ENCODE data around the gene CXCL13. TPM values are rescaled to one million over a fixed set of nuclear protein-coding genes. Genes with fewer than 3 reads are reported as not detected.
"Not testable (repeated sequence)": the region's sequence is repeated elsewhere in the genome, so short reads cannot be mapped to it uniquely, and the experiment has no call there.

CXCL13 gene
- total RNA-seq, 4 donors from 2014 or later: 1.2 to 1.9 (median 1.3) TPM; not detected in 1

GRCh38 chr4:77567549-77567948 lies 38.1 kb upstream of the CXCL13 start:
- TF ChIP-seq POLR2AphosphoS5 (IDR thresholded peaks at IDR 0.05) (no peak), EP300 (IDR thresholded peaks at IDR 0.05) (no peak), POLR2A (IDR thresholded peaks at IDR 0.05) (no peak), CTCF (IDR thresholded peaks at IDR 0.05) (no peak)
- H3K4me1 ChIP-seq: peaks cover 4% of the 10 kb centered on the region
- no peak overlapping the region for H3K27ac ChIP-seq
- no peaks in the 10 kb centered on the region for H3K9me3 ChIP-seq
- DNase-seq (ENCODE audit: low spot score in 2 of 2): no peak
- H3K36me3 ChIP-seq: no peaks in the 10 kb centered on the region
- H3K4me3 ChIP-seq: no peak overlapping the region
- H3K27me3 ChIP-seq: no peaks in the 10 kb centered on the region

GRCh38 chr4:77570508-77571214 lies 35.0 kb upstream of the CXCL13 start:
- H3K4me1 ChIP-seq; DNase-seq (ENCODE audit: low spot score in 2 of 2); H3K9me3 ChIP-seq; H3K27me3 ChIP-seq; H3K36me3 ChIP-seq; H3K4me3 ChIP-seq; H3K27ac ChIP-seq: not testable (repeated sequence)
- WGBS: 91% methylated on average over 23 of the region's 32 CpGs

- no peak for DNase-seq (ENCODE audit: low spot score in 2 of 2)
- no peak overlapping the region for H3K4me3 ChIP-seq
- no peaks in the 10 kb centered on the region for H3K9me3 ChIP-seq
- no peak overlapping the region for H3K27ac ChIP-seq
- H3K27me3 ChIP-seq: no peaks in the 10 kb centered on the region
- H3K36me3 ChIP-seq: no peaks in the 10 kb centered on the region
- TF ChIP-seq CTCF (IDR thresholded peaks at IDR 0.05) (no peak), EP300 (IDR thresholded peaks at IDR 0.05) (no peak), POLR2A (IDR thresholded peaks at IDR 0.05) (no peak), POLR2AphosphoS5 (IDR thresholded peaks at IDR 0.05) (no peak)
- no peaks in the 10 kb centered on the region for H3K4me1 ChIP-seq
Measured at GRCh38 chr4:77576351-77576750, 29.3 kb upstream of the CXCL13 start.

DNA sequence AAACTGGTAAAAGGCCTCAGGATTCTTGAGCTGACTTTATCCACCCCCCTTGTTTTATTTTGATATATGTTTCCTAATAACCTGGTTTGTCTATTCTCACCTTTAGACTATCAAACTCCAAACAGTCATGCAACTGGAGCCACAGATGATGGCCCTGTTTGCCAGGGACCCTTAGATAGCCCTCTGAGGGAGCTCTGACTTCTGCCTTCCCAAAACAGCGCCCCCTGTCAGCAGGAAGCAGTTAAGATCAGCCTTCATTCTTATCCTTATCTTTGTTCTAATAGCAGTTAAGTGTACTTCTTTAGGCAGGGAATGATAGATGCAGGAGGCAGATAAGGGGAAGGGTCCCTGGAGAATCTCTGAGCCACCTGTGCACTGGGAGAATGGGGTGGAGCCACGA lies 27.5 kb upstream of the CXCL13 start:
- H3K27ac ChIP-seq: no peak overlapping the region
- DNase-seq (ENCODE audit: low spot score in 2 of 2): no peak
- H3K27me3 ChIP-seq: no peaks in the 10 kb centered on the region
- TF ChIP-seq EP300 (IDR thresholded peaks at IDR 0.05): no peak
- H3K9me3 ChIP-seq: no peaks in the 10 kb centered on the region
- no peak overlapping the region for H3K4me3 ChIP-seq
- H3K4me1 ChIP-seq: no peaks in the 10 kb centered on the region
- no peaks in the 10 kb centered on the region for H3K36me3 ChIP-seq
- WGBS: 41% methylated on average over 2 of the region's 2 CpGs

DNA sequence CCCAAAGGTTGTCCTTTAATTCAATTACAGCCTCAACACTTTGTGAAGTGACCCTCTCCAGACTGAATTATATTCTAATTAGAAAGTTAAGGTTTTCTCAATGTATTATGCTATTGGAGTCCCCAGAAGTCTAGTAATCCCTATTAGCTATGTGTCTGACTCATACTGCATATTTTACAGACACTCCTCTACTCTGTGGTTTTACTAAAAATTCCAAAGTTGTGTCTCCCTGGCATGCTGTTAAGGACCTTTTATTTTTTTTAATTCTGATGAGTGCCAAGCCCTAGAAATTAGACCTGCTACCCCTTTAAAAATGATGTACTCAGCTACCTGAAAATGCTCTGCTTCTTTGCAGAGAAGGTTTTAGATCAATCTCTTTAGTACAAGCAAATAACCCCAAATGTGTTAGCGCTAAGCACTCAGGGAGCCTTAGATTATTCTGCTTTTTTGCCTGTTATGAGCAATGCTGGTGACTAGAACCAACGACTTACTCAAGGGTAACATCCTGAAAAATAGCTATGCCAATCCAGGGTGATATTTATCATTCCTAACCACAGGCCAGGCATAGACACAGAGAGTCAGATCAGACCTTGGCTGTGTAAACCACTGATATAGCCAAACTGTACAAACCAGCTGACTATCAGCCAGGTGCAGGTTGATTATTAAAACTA lies 26.1 kb upstream of the CXCL13 start:
- no peak for TF ChIP-seq CTCF (IDR thresholded peaks at IDR 0.05)
- TF ChIP-seq EP300 (IDR thresholded peaks at IDR 0.05): no peak
- no peak for TF ChIP-seq POLR2A (IDR thresholded peaks at IDR 0.05)
- TF ChIP-seq POLR2AphosphoS5 (IDR thresholded peaks at IDR 0.05): no peak
- no peaks in the 10 kb centered on the region for H3K4me1 ChIP-seq
- H3K27ac ChIP-seq: no peak overlapping the region
- no peaks in the 10 kb centered on the region for H3K27me3 ChIP-seq
- no peaks in the 10 kb centered on the region for H3K9me3 ChIP-seq
- DNase-seq (ENCODE audit: low spot score in 2 of 2): no peak
- no peak overlapping the region for H3K4me3 ChIP-seq
- no peaks in the 10 kb centered on the region for H3K36me3 ChIP-seq
- 61% methylated on average over 2 of the region's 2 CpGs for WGBS

DNA sequence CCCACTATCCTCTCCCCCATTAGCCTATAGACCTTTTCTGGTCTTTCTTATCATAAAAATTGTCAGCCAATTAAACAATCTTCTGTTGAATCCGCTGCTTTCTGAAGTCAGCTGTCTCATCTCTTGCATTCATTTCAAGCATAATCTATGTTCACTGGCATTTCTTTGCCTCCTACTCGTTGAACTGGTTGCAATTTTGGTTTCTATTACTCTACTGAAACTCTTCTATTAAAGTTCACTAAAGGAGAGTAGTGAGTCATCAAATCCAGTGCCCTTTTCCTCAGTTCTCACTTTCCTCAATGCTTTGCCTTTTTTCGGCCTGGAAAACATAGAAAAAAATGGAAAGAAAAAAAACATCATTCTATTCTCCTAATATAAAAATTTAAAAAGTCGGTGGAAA lies 23.9 kb upstream of the CXCL13 start:
- no peaks in the 10 kb centered on the region for H3K9me3 ChIP-seq
- no peaks in the 10 kb centered on the region for H3K4me1 ChIP-seq
- H3K36me3 ChIP-seq: no peaks in the 10 kb centered on the region
- H3K27ac ChIP-seq: no peak overlapping the region
- WGBS: 68% methylated on average over 4 of the region's 4 CpGs
- no peak overlapping the region for H3K4me3 ChIP-seq
- no peaks in the 10 kb centered on the region for H3K27me3 ChIP-seq
- no peak for TF ChIP-seq POLR2AphosphoS5 (IDR thresholded peaks at IDR 0.05)
- no peak for TF ChIP-seq EP300 (IDR thresholded peaks at IDR 0.05)
- TF ChIP-seq CTCF (IDR thresholded peaks at IDR 0.05): no peak
- no peak for TF ChIP-seq POLR2A (IDR thresholded peaks at IDR 0.05)
- no peak for DNase-seq (ENCODE audit: low spot score in 2 of 2)
